NCI-H460 (cell line): ENCODE measurements around the gene HSPA9. TPM values are rescaled to one million over a fixed set of nuclear protein-coding genes. Genes with fewer than 3 reads are reported as not detected.

Experiments
- small RNA-seq, 2 experiments: library from RNA; depleted of rRNA; stranded (forward); fragments of <200 nt; gene quantifications; one replicate each; pipeline ENCODE3, GENCODE V24; 2014
- total RNA-seq: library from RNA; depleted of rRNA; stranded (reverse); fragments of >200 nt; shearing (Covaris generic); gene quantifications from 2 replicates; pipeline ENCODE4 v1.2.3, GENCODE V29; 2014; rRNA removed

The HSPA9 gene
- total RNA-seq, 1 experiment from 2014 or later: 1,216 TPM

Small RNA genes lying within 50 kb of the gene (small RNA-seq; reads per million reads assigned to genes)
- gene RF00154 (433 to 486 reads per million in 2 experiments), gene RF01210 (0.02 to 0.06 reads per million in 2 experiments), gene SNORD63 (1,182 to 1,477 reads per million in 2 experiments)

Other genes starting within 250 kb of the HSPA9 start
- gene CDC25C, start 243.6 kb downstream of the HSPA9 start, total RNA-seq: 21.5 and 24.3 TPM in 2 replicates
- 18.4 and 18.6 TPM in 2 replicates for gene FAM53C, start 237.1 kb downstream of the HSPA9 start, total RNA-seq
- gene KDM3B, start 222.7 kb downstream of the HSPA9 start, total RNA-seq: 34.6 and 40.0 TPM in 2 replicates
- 2.3 and 2.4 TPM in 2 replicates for gene REEP2, start 136.3 kb downstream of the HSPA9 start, total RNA-seq
- gene EGR1, start 109.9 kb downstream of the HSPA9 start, total RNA-seq: 9.2 and 10.6 TPM in 2 replicates
- gene ETF1, start 32.2 kb downstream of the HSPA9 start, total RNA-seq: 153 and 176 TPM in 2 replicates
- gene CTNNA1, start 178.0 kb upstream of the HSPA9 start, total RNA-seq: 332 and 337 TPM in 2 replicates